IPS-15b (cell line): Measurements from ENCODE around the gene TMUB2.
"Not testable (repeated sequence)": the region's sequence is repeated elsewhere in the genome, so short reads cannot be mapped to it uniquely, and the experiment has no call there.

Source experiments
- H3K27me3 ChIP-seq: one replicate; pipeline ENCODE4 v1.6.1; 2013; ENCODE audit warnings: low read length; ENCODE audit not compliant: control insufficient read depth, insufficient read depth
- H3K36me3 ChIP-seq: one replicate; pipeline ENCODE4 v1.6.1; 2013; ENCODE audit warnings: low read length; ENCODE audit not compliant: control insufficient read depth, insufficient read depth
- H3K4me1 ChIP-seq: one replicate; pipeline ENCODE4 v1.6.1; 2013; ENCODE audit warnings: mild to moderate bottlenecking, low read length; ENCODE audit not compliant: control insufficient read depth, insufficient read depth
- H3K4me3 ChIP-seq: one replicate; pipeline ENCODE4 v1.5.1; 2013; ENCODE audit warnings: low read depth, low read length
- H3K9ac ChIP-seq: one replicate; pipeline ENCODE4 v1.6.1; 2013; ENCODE audit warnings: low read depth, mild to moderate bottlenecking, low read length
- H3K9me3 ChIP-seq: one replicate; pipeline ENCODE4 v1.6.1; 2013; ENCODE audit warnings: mild to moderate bottlenecking, low read length; ENCODE audit not compliant: control insufficient read depth, insufficient read depth

Gene TMUB2

GRCh38 chr17:44186307-44187130, at the start of gene TMUB2:
Gene TMUB2, plus strand, starts transcription at chr17:44186972. Its CDS starts 737 bp downstream, at chr17:44187709.
- no peaks in the 10 kb centered on the region for H3K9me3 ChIP-seq
- no peaks in the 10 kb centered on the region for H3K27me3 ChIP-seq
- H3K4me3 ChIP-seq: peak within 1 kb of the TSS; percentile 99
- H3K36me3 ChIP-seq: peaks cover 8% of the 10 kb centered on the region
- H3K9ac ChIP-seq: peak within 1 kb of the TSS; percentile 84
- no peaks in the 10 kb centered on the region for H3K4me1 ChIP-seq

DNA sequence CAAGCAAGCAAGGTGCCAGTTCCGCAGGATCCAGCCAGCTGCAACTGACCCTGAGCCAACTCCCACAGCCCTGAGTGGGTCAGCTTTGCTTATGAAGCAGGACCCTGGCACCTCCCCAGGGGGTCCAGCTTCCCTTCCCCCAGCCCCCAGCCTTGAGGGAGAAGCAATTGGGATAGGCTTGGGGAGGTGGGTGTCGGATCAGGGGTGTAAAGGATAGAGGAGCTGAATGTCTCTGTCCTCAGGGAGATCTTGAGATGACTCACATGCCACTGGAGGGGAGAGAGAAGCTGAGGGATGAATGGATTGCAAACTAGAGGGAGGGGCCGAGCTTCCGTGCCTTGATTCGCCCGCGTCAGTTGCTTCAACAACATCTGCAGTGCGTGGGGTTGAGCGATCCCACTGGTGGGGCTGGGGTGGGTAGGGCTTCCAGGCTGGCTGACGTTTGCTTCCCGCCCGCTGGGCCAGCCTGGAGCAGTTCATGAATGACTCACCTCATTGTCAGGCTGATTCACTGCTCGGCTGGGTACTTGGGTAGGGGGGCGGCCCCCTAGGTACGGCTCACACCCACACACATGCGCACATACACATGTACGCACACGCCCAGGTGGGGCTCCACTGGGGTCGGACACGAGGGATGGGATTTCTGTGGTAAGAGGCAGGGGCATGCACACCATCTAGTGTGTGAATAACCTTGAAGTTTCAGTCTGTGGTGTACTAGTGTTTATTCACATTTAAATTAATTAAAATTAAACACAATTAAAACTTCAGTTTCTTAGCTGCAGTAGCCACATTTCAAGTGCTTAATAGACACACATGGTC, 48.7 kb upstream of the TMUB2 start:
- peak overlapping the region; percentile 20 for H3K9ac ChIP-seq
- no peaks in the 10 kb centered on the region for H3K9me3 ChIP-seq
- H3K36me3 ChIP-seq: no peaks in the 10 kb centered on the region
- H3K4me3 ChIP-seq: peak overlapping the region; percentile 2
- no peaks in the 10 kb centered on the region for H3K27me3 ChIP-seq
- peaks cover 15% of the 10 kb centered on the region for H3K4me1 ChIP-seq

- peaks cover 21% of the 10 kb centered on the region for H3K36me3 ChIP-seq
- H3K4me3 ChIP-seq, H3K9ac ChIP-seq, H3K4me1 ChIP-seq, H3K9me3 ChIP-seq, H3K27me3 ChIP-seq: not testable (repeated sequence)
These were observed 42.9 kb upstream of the TMUB2 start for GRCh38 chr17:44143921-44144320.

DNA sequence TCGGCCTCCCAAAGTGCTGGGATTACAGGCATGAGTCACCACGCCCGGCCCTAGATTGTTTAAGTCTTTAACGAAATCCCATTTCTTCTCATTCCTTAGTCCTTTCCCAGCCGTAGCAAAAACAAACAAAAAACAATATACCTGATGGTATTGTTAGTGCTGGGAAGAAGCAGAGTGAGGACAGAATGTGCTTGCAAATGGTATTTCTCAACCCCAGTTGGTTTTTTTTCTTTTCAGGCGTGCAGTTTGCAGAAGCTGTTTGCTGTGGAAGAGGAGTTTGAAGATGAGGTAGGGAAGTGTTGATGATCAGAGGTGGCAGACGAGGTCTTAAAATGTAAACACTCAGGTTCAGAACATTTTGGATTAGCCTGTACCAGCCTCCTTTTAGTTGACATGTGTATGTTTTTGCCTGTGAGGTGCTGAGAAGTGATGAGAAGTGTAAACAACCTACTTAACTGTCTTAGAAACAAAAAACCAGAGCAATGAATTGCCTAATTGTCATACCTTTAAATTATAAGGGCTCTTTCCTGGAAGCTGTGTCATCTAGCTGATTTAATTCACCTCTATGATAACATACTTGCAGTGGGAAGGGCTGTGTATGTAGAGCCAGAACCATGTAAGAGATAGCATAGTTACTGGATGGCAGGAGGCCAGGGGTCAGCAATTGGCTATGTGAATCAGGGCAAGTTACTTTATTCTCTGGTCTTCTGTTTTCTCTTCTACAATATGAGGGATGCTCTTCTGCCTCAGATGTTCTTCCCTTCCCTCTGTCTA, 41.6 kb upstream of the TMUB2 start:
- H3K4me3 ChIP-seq: no peak overlapping the region
- H3K9me3 ChIP-seq: no peaks in the 10 kb centered on the region
- H3K9ac ChIP-seq: no peak overlapping the region
- peaks cover 24% of the 10 kb centered on the region for H3K36me3 ChIP-seq
- H3K27me3 ChIP-seq: no peaks in the 10 kb centered on the region
- no peaks in the 10 kb centered on the region for H3K4me1 ChIP-seq

DNA sequence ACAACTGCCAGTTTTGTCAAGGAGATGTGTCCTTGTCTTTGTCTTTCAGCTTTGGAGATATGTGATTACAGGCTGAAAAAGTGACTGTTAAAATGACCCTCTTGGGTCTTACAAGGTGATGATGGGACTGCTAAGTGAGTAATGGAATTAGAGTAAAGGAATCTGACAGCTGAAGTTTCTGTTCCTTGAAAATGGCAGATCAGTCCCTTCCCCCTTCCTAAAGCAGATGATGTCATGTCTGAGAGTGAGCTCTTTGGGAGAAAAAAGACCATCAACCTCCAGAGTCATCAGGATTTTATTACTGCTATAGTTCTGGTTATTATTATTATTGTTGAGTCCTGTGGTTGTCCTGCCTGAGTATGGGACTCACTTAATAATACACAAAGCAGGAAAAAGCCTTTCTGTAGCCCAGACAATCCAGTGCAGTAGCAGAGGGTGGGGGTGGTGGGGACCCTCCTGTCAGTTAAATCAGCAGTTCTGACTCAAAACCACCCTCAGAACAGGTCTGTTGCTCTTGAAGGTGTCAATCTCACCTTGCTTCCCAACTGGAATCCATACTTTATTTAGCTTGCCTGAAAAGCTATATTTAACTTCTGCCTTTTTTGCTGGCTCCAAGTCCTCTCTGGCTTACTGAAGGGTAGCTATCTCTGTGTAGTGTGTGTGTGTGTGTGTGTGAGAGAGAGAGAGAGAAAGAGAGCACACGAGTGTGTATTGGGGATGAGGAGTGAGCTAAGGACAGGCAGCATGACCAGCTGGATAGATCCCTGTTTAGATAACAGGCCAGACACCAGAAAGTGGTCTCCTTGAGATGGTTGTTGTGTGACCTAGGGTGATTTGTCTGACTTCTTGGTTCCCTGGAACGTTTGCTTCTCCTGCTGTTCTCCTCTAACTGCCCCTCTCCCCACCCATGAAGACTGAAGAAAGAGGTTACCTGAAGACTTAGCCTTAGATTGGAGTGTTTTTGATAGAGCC, 40.1 kb upstream of the TMUB2 start:
- Histone ChIP-seq H3K9ac (no peak overlapping the region), H3K4me3 (no peak overlapping the region), H3K9me3 (no peaks in the 10 kb centered on the region), H3K36me3 (peaks cover 31% of the 10 kb centered on the region), H3K27me3 (no peaks in the 10 kb centered on the region), H3K4me1 (no peaks in the 10 kb centered on the region)

GRCh38 chr17:44147812-44148211, 39.0 kb upstream of the TMUB2 start:
- Histone ChIP-seq H3K9ac (no peak overlapping the region), H3K36me3 (peaks cover 36% of the 10 kb centered on the region), H3K9me3 (no peaks in the 10 kb centered on the region), H3K4me1 (no peaks in the 10 kb centered on the region), H3K27me3 (no peaks in the 10 kb centered on the region), H3K4me3 (no peak overlapping the region)

DNA sequence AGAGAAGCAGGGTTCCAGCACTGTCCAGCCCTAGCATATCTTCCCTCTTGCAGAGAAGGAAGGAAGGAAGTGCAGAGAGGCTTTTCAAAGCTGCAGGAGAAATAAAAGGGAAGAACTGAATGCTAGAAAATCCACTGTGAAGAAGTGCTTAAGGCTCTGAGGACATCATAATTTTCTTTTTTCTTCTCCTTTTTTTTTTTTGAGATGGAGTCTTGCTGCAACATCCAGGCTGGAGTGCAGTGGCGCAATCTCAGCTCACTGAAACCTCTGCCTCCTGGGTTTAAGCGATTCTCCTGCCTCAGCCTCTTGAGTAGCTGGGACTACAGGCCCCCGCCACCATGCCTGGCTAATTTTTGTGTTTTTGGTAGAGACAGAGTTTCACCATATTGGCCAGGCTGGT, 37.7 kb upstream of the TMUB2 start:
- not testable (repeated sequence) for H3K4me1 ChIP-seq, H3K9me3 ChIP-seq, H3K4me3 ChIP-seq, H3K9ac ChIP-seq, H3K27me3 ChIP-seq
- H3K36me3 ChIP-seq: peaks cover 40% of the 10 kb centered on the region

- Histone ChIP-seq H3K27me3 (no peaks in the 10 kb centered on the region), H3K36me3 (peaks cover 46% of the 10 kb centered on the region), H3K9me3 (no peaks in the 10 kb centered on the region), H3K4me3 (no peak overlapping the region), H3K9ac (no peak overlapping the region), H3K4me1 (no peaks in the 10 kb centered on the region)
These were observed 36.9 kb upstream of the TMUB2 start for GRCh38 chr17:44149750-44150329.

GRCh38 chr17:44152875-44153274, 33.9 kb upstream of the TMUB2 start:
- no peaks in the 10 kb centered on the region for H3K9me3 ChIP-seq
- no peak overlapping the region for H3K9ac ChIP-seq
- peaks cover 45% of the 10 kb centered on the region for H3K36me3 ChIP-seq
- no peaks in the 10 kb centered on the region for H3K4me1 ChIP-seq
- H3K4me3 ChIP-seq: no peak overlapping the region
- no peaks in the 10 kb centered on the region for H3K27me3 ChIP-seq

GRCh38 chr17:44155488-44155887, 31.3 kb upstream of the TMUB2 start:
- no peak overlapping the region for H3K4me3 ChIP-seq
- no peaks in the 10 kb centered on the region for H3K9me3 ChIP-seq
- no peaks in the 10 kb centered on the region for H3K4me1 ChIP-seq
- peaks cover 46% of the 10 kb centered on the region for H3K36me3 ChIP-seq
- H3K9ac ChIP-seq: no peak overlapping the region
- H3K27me3 ChIP-seq: no peaks in the 10 kb centered on the region
